HTERT RPE-1 (cell line): ENCODE results near the gene CDCA7L.
"Not testable (repeated sequence)": the region's sequence is repeated elsewhere in the genome, so short reads cannot be mapped to it uniquely, and the experiment has no call there.

Experiments
- in situ Hi-C: fragments of 300-500 bp; cut with MboI; formaldehyde crosslinking; loops from 4 replicates; pipeline ENCODE4 v1.14.3; 2020; ENCODE audit warnings: low sequenced_read_pairs

Gene CDCA7L

DNA sequence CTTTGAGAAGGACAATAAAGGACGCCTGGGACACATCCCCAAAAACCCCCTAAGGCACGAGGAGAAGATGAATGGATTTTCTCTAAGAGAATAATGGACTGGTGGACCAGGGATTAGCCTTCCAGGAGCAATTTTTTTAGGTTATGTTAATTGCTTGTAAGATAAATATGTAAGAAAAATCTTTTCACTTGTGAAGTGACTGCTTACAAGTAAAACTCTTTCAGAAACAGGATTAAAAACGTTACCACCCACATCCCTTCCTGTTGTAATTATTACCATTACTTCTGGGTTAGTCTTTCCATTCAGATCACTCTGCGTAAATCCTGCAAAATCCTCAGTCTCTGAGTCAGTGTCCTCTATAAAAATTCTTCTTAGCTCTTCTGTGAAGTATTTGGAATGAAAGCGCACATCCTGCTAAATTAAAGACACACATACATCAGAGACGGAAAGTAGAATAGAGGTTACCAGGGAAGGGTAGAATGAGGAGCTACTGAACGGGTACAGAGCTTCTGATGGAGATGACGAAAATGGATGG, 34.3 kb downstream of the CDCA7L start:
- in situ Hi-C loops: no loop called here

- in situ Hi-C loops: no loop called here
Measured at GRCh38 chr7:21910253-21910652, 35.4 kb downstream of the CDCA7L start.

- in situ Hi-C loops: no loop called here
Measured at GRCh38 chr7:21908746-21909145, 37.0 kb downstream of the CDCA7L start.

DNA sequence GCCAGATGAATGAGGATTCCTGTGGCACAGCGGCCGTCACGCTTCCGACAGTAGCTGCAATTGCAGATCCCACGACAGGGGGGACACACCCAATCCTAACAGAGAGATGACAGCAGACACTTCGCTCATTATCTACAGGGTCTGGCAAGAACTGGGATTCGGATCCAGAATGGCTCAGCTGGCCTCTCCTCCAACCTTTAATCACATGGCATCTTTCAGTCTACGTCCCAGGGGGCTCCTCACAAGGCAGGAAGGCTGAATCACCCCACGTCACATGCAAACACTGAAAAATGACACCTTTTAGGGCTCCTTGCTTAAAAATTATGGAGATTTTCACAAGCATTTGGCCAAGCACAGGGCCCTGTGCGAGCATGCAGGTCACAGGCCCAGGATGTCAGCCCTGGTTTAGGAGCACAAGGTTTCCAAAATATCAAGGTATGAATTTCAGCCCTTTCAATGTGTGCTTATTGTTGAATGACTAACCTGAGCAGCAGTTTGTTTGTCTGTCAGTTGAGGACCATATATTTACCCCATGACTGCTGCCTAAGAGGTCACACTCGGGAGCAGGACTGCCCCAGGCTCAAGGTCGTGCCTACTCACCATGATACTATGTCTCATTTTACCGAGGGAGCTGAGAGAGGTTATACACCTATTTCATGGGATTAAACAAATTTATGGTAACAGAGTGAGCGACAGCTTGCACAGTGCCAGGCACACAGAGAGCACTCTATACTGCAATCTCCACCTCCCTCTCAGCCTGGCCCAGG, 42.5 kb downstream of the CDCA7L start:
- in situ Hi-C loops: no loop called here

- in situ Hi-C loops: no loop called here
Measured at GRCh38 chr7:21902240-21902639, 43.5 kb downstream of the CDCA7L start.

GRCh38 chr7:21898265-21898930, 47.3 kb downstream of the CDCA7L start:
- in situ Hi-C loops: no loop called here

- in situ Hi-C loops: no loop called here
Measured at GRCh38 chr7:21893401-21893800, 52.3 kb downstream of the CDCA7L start.

DNA sequence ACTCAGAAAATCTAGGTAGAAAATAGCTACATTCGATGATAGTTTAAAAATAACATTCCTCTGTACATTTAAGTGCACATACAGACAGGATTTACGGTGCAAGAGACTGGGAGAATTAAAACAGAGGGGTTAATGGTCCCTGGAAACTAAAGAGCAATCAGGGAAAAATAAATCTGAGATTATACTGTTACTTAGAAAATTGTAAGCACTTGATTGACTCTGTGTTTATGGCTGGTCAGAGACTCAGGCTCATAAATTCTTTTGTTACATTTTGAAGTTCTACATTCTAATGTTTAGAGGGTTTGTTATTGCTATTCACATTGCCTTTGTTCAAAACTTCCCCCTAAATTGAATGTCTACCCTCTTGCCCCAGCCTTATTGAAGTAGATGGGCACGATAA, 54.4 kb downstream of the CDCA7L start:
- in situ Hi-C loops: no loop called here

DNA sequence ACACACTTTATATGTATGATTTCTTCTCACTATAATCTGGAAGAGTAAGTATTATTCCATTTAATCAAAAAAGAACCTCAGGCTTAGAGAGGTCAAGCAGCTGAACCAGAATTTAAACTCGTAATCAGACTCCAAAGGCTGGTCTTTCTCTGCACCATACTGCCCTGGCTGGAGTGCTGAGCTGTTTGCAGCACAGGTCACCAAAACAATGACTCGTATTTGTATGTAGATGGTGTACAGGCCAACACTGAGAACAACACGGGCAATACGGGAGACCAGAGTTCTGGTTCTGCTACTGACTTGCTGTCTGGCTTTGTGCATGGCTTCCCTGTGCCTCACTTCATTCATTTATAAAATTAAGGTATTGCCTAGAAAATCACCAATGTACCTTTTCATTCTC, 57.9 kb downstream of the CDCA7L start:
- in situ Hi-C loops: no loop called here

- in situ Hi-C loops: no loop called here
Measured at GRCh38 chr7:21887353-21887752, 58.3 kb downstream of the CDCA7L start.

GRCh38 chr7:21886396-21886795, 59.3 kb downstream of the CDCA7L start:
- in situ Hi-C loops: no loop called here

DNA sequence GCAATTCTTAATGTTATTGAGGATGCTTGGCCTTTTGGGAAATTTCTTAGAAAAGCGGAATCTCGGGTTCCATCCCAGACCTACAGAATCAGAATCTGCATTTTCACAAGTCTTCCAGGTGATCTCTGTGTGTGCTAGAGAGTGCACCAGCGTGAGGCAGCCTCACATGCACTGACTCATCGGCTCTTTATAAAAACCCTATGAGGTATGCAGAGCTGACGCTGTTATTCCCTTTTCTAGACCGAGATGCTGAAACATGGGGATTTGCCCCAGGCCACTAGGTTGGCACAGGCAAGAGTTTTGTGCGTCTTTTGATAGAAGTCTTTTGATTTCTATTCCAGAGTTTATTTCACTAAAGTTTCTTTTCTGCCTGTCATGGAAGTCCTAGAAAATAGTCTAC, 61.2 kb downstream of the CDCA7L start:
- in situ Hi-C loops: no loop called here

- in situ Hi-C loops: not testable (repeated sequence)
Measured at GRCh38 chr7:21883501-21883900, 62.2 kb downstream of the CDCA7L start.

DNA sequence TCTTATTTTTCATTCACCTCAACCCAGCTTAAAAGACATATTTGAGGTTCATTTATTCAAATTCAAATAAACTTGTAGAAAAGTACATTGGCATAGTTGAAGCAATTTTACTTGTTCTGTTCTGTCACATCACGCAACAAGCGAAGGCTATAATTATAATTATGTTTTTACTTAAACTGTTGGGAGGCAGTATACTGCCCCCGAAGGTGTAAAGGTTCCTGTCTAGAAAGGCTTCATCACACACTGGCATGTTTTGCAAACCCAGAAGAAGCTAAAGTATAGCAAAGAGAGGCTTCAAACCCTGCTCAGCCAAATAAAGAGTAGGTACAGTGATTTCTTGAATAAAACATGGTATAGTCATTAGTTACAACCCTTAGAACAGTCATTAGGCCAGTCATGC, 62.6 kb downstream of the CDCA7L start:
- in situ Hi-C loops: no loop called here

DNA sequence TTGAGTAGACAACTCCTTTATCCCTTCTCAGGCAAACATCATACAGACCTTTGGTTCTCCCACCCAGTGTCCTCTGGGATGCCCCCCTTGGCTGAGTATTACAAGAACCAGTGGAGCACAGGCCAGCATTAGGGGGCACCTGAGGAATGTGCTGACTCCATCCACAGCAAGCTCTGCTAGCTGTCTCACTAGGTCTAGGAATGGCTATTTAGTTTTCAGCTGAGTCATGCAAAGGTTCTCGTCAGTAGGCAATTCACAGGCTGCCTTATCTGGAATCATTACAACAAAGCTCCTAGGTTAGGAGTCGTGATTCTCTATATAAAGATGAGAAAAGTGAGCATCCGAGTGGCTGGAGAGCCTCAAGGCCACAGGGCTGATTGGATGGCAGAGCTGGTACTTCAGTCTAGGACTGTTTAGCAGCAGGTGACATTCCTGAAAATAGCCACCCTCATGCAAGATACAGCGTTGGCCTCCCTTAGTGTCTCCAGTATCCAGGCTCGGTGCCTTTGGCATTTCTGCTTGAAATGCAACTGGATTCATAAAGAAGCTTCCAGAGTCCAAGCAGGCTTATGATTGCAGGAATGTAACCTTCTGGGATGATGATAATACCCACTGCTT, 75.8 kb downstream of the CDCA7L start:
- in situ Hi-C loops: no loop called here

DNA sequence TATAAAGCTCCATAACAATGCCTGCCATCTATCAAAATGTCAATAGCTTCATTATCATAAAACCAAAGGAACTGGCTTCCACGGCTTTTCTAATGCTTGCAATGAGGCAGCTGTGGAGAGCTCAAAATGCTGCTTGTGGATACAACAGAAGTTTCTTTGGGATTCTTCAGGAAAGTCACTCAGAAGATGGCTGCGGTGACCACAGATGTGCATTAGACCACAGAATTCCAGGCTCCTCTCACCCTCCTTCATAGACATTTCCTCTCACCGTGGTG, 77.2 kb downstream of the CDCA7L start:
- in situ Hi-C loops: no loop called here

- in situ Hi-C loops: no loop called here
Measured at GRCh38 chr7:21867816-21868575, 77.7 kb downstream of the CDCA7L start.

- in situ Hi-C loops: no loop called here
Measured at GRCh38 chr7:21867226-21867625, 78.5 kb downstream of the CDCA7L start.

DNA sequence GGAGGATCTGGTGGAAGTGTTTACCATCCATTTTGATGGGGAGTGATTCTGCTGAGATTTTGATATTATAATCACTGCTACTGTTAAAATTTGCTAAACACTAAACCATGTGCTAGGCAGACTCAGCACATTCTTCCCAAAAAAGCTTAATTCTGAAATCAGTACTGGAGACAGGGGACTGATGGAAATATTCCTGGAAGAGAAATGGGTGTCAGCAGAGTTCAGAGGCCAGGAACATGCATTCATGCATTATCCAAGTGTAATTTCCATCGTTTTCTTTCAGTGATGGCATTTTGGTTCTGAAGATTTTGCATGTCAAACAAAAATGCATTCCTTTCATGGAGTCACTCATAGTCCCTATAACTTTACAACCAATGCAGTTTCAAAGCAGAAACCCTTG, 79.0 kb downstream of the CDCA7L start:
- in situ Hi-C loops: no loop called here

GRCh38 chr7:21865631-21866204, 80.0 kb downstream of the CDCA7L start:
- in situ Hi-C loops: not testable (repeated sequence)

DNA sequence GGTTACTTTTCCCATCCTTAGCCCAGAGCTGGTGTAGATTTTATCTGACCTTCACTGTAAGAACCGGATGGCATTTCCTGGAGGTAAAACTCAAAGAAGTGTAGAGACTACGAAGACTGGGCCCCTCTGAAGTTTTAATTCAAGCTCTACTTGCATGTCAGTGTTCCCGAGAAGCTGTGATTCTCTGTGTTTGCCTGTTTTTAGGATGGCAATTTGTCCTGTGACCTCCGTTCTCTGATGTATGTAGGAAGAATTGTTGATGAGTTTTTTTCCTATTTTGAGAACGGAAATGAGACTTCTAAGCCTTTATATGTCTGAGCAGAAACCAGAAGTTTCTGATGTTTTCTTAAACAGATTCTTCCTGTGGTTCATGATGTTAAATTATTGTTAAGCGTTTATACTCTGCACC, 94.1 kb downstream of the CDCA7L start:
- in situ Hi-C loops: no loop called here
